SK-N-SH (cell line): ENCODE data around the gene CPNE7. TPM values are rescaled to one million over a fixed set of nuclear protein-coding genes. Genes with fewer than 3 reads are reported as not detected.
"Not testable (repeated sequence)": the region's sequence is repeated elsewhere in the genome, so short reads cannot be mapped to it uniquely, and the experiment has no call there.

Source experiments
- CTCF ChIA-PET: fragments of 300-600, 350-600 bp; formaldehyde crosslinking; extraction: SDS; loops from one replicate; lab custom pipeline; 2021; lab: Yijun Ruan, JAX
- POLR2A ChIA-PET: fragments of 350-600 bp; sonication (Branson Sonifier 250); formaldehyde crosslinking; extraction: SDS; loops from one replicate; lab custom pipeline; 2020; ENCODE audit warnings: antibody characterized with exemption, inconsistent platforms; lab: Yijun Ruan, JAX
- DNase-seq: peaks from one replicate; pipeline ENCODE4 v3.0.0; 2012
- H2AFZ ChIP-seq: fragments of 200-600 bp; sonication (generic); 2 replicates; pipeline ENCODE4 v1.8.1; 2016; ENCODE audit warnings: antibody characterized with exemption, mild to moderate bottlenecking, low read depth
- H3F3A ChIP-seq: fragments of 200-600 bp; sonication (generic); replicated peaks from 2 replicates; pipeline ENCODE3; 2016; ENCODE audit warnings: antibody characterized with exemption, mild to moderate bottlenecking; ENCODE audit not compliant: insufficient read depth
- H3K27ac ChIP-seq, 2 experiments: fragments of 200-500 bp in 1 of 2; fragments of 200-600 bp in 1 of 2; sonication (Bioruptor generic) in 1 of 2; sonication (generic), shearing (Covaris generic) in 1 of 2; 2 replicates each; pipeline versions ENCODE4 v1.5.1 to v1.6.1; 2014 to 2016; ENCODE audit warnings: low read depth in 2 of 2, inconsistent platforms in 1 of 2, low read length in 1 of 2, mild to moderate bottlenecking in 1 of 2, mixed read lengths in 1 of 2
- H3K27me3 ChIP-seq: fragments of 200-600 bp; sonication (generic), shearing (Covaris generic); 2 replicates; pipeline ENCODE4 v1.6.1; 2016; ENCODE audit warnings: mixed run types; ENCODE audit not compliant: insufficient read depth
- H3K36me3 ChIP-seq, 2 experiments: fragments of 200-500 bp in 1 of 2; fragments of 200-600 bp in 1 of 2; sonication (Bioruptor generic) in 1 of 2; sonication (generic) in 1 of 2; replicated peaks in 1 of 2; 2 replicates each; pipeline versions ENCODE3 to v1.5.1; 2014 to 2016; ENCODE audit warnings: low read length in 1 of 2, mild to moderate bottlenecking in 1 of 2; ENCODE audit not compliant: insufficient read depth in 2 of 2, control insufficient read depth in 1 of 2
- H3K4me1 ChIP-seq, 2 experiments: fragments of 200-500 bp in 1 of 2; fragments of 200-600 bp in 1 of 2; sonication (Bioruptor generic) in 1 of 2; sonication (generic), shearing (Covaris generic) in 1 of 2; 2 replicates each; pipeline versions ENCODE4 v1.5.1 to v1.6.1; 2014 to 2016; ENCODE audit warnings: low read depth in 1 of 2, low read length in 1 of 2, mixed run types in 1 of 2; ENCODE audit not compliant: insufficient read depth in 2 of 2, control insufficient read depth in 1 of 2
- H3K4me2 ChIP-seq: fragments of 200-600 bp; sonication (generic), shearing (Covaris generic); 2 replicates; pipeline ENCODE4 v1.6.1; 2017; ENCODE audit warnings: mixed run types
- H3K4me3 ChIP-seq, 2 experiments: fragments of 200-500 bp in 1 of 2; fragments of 200-600 bp in 1 of 2; sonication (Bioruptor generic) in 1 of 2; sonication (generic), shearing (Covaris generic) in 1 of 2; 2 replicates each; pipeline versions ENCODE4 v1.5.1 to v1.8.1; 2014 to 2016; ENCODE audit warnings: low read depth in 2 of 2, inconsistent platforms in 1 of 2, low read length in 1 of 2, mild to moderate bottlenecking in 1 of 2, mixed read lengths in 1 of 2, moderate library complexity in 1 of 2
- H3K79me2 ChIP-seq: fragments of 200-600 bp; sonication (generic); 2 replicates; pipeline ENCODE4 v1.8.1; 2017; ENCODE audit warnings: mild to moderate bottlenecking; ENCODE audit not compliant: insufficient read depth
- H3K9ac ChIP-seq: fragments of 200-600 bp; sonication (generic); 2 replicates; pipeline ENCODE4 v1.6.1; 2017; ENCODE audit warnings: mixed run types
- H3K9me2 ChIP-seq: fragments of 200-600 bp; sonication (generic); 2 replicates; pipeline ENCODE4 v1.6.1; 2017; ENCODE audit warnings: mixed run types
- H3K9me3 ChIP-seq: fragments of 200-600 bp; sonication (generic); 2 replicates; pipeline ENCODE4 v1.6.1; 2017; ENCODE audit warnings: mixed run types, mild to moderate bottlenecking, moderate library complexity
- H4K20me1 ChIP-seq: fragments of 200-600 bp; sonication (generic); 2 replicates; pipeline ENCODE4 v1.6.1; 2017; ENCODE audit warnings: mild to moderate bottlenecking, mixed run types; ENCODE audit not compliant: insufficient read depth
- FOXM1 ChIP-seq: IDR thresholded peaks from 2 replicates; pipeline ENCODE4 v1.4.0; 2012; ENCODE audit warnings: low read depth, mild to moderate bottlenecking
- IRF3 ChIP-seq: fragments of 150-350 bp; IDR thresholded peaks from 2 replicates; pipeline ENCODE4 v1.6.1; 2016; ENCODE audit warnings: mild to moderate bottlenecking, low read depth, low read length
- JUND ChIP-seq: IDR thresholded peaks from 2 replicates; pipeline ENCODE4 v1.4.0; 2012
- MXI1 ChIP-seq: IDR thresholded peaks from 2 replicates; pipeline ENCODE4 v1.6.1; 2012; ENCODE audit warnings: mild to moderate bottlenecking, low read depth, low read length, improper control_type of control experiment
- RFX5 ChIP-seq: IDR thresholded peaks from 2 replicates; pipeline ENCODE4 v1.6.1; 2012; ENCODE audit warnings: mild to moderate bottlenecking, improper control_type of control experiment, low read length
- SIN3A ChIP-seq: IDR thresholded peaks from 2 replicates; pipeline ENCODE4 v1.6.1; 2012; ENCODE audit warnings: low read depth, mild to moderate bottlenecking, low read length, moderate library complexity, borderline replicate concordance
- USF1 ChIP-seq: IDR thresholded peaks from 2 replicates; pipeline ENCODE4 v1.4.0; 2012; ENCODE audit warnings: low read depth, borderline replicate concordance
- ZBTB33 ChIP-seq: IDR thresholded peaks from 2 replicates; pipeline ENCODE4 v1.4.0; 2012; ENCODE audit warnings: low read depth, borderline replicate concordance
- WGBS: methylation state at CpG from one replicate; pipeline ENCODE4 v1.1.6; 2017; ENCODE audit warnings: low lambda C conversion rate; 5-methylcytosine and 5-hydroxymethylcytosine counted together
- polyA plus RNA-seq, 3 experiments: library from polyadenylated mRNA; depleted of rRNA; stranded (reverse); fragments of >200 nt; gene quantifications; 2 replicates each; pipeline ENCODE4 v1.2.3, GENCODE V29; 2012

Gene CPNE7
- polyA plus RNA-seq, 1 of the 3 experiments (the other 2 are of a cell fraction): 3.9 TPM

- H3K79me2 ChIP-seq: no peaks in the 10 kb centered on the region
- CTCF ChIA-PET: no interaction called here
- H3K9me2 ChIP-seq: no peaks in the 10 kb centered on the region
- no peaks in the 10 kb centered on the region for H4K20me1 ChIP-seq
- no peak overlapping the region for H2AFZ ChIP-seq
- no peaks in the 10 kb centered on the region for H3K27me3 ChIP-seq
- H3F3A ChIP-seq: peaks cover 4% of the 10 kb centered on the region
- no peak for TF ChIP-seq FOXM1
- TF ChIP-seq SIN3A: no peak
- TF ChIP-seq RFX5: no peak
- TF ChIP-seq MXI1: no peak
- TF ChIP-seq ZBTB33: no peak
- TF ChIP-seq USF1: no peak
- TF ChIP-seq JUND: no peak
- no peak for TF ChIP-seq IRF3
- DNase-seq: peak; percentile 74
- no peaks in the 10 kb centered on the region for H3K36me3 ChIP-seq
- peaks cover 5 to 7% of the 10 kb centered on the region in 2 experiments; a peak in 3 of 4 replicates for H3K4me1 ChIP-seq
- no peaks in the 10 kb centered on the region for H3K9me3 ChIP-seq
- H3K27ac ChIP-seq: no peak overlapping the region
- WGBS: 78% methylated on average over 19 of the region's 25 CpGs
- H3K9ac ChIP-seq: no peak overlapping the region
- H3K4me2 ChIP-seq: no peak overlapping the region
- POLR2A ChIA-PET: no interaction called here
- no peak overlapping the region for H3K4me3 ChIP-seq
Measured at GRCh38 chr16:89586853-89587252, 11.3 kb downstream of the CPNE7 start.

GRCh38 chr16:89587676-89588075 is 12.1 kb downstream of the CPNE7 start:
- H3K4me2 ChIP-seq, CTCF ChIA-PET, H3K4me3 ChIP-seq: not testable (repeated sequence)

More at GRCh38 chr16:89587676-89588075, 12.1 kb downstream of the CPNE7 start:
- H3F3A ChIP-seq, DNase-seq, H3K27ac ChIP-seq, H3K27me3 ChIP-seq, H3K36me3 ChIP-seq, H3K9ac ChIP-seq, H3K79me2 ChIP-seq, H3K9me2 ChIP-seq, POLR2A ChIA-PET, H4K20me1 ChIP-seq, H2AFZ ChIP-seq, H3K4me1 ChIP-seq, H3K9me3 ChIP-seq: not testable (repeated sequence)
- 99% methylated on average over 10 of the region's 36 CpGs for WGBS
